HEK293 (cell line): ENCODE data around the gene BEND7.

Experiments
- CTCF ChIA-PET: fragments of 350-600 bp; formaldehyde crosslinking; extraction: SDS; loops from one replicate; lab custom pipeline; 2021; ENCODE audit warnings: antibody characterized with exemption; lab: Yijun Ruan, JAX
- POLR2A ChIA-PET: fragments of 300-600 bp; formaldehyde crosslinking; extraction: SDS; loops from one replicate; lab custom pipeline; 2020; ENCODE audit warnings: antibody characterized with exemption, inconsistent platforms; lab: Yijun Ruan, JAX
- H3K27ac ChIP-seq: fragments of 200-500 bp; sonication (Bioruptor generic); 2 replicates; pipeline ENCODE4 v1.5.1; 2014; ENCODE audit warnings: low read depth, low read length, control low read depth, inconsistent platforms; ENCODE audit errors: extremely low read depth
- H3K36me3 ChIP-seq, 2 experiments: fragments of 200-500 bp in 1 of 2; sonication (Bioruptor generic) in 1 of 2; 1 replicate in 1 of 2; 2 replicates in 1 of 2; pipeline ENCODE4 v1.5.1; 2014 to 2017; ENCODE audit warnings: inconsistent platforms in 2 of 2, low read length in 2 of 2; ENCODE audit not compliant: control insufficient read depth in 2 of 2, insufficient read depth in 1 of 2
- H3K4me1 ChIP-seq: fragments of 200-500 bp; sonication (Bioruptor generic); 2 replicates; pipeline ENCODE4 v1.5.1; 2014; ENCODE audit warnings: mild to moderate bottlenecking, low read length, inconsistent platforms; ENCODE audit not compliant: control insufficient read depth, insufficient read depth
- H3K4me3 ChIP-seq: 2 replicates; pipeline ENCODE4 v1.5.1; 2011; ENCODE audit warnings: low read depth, mild to moderate bottlenecking, control low read depth, low read length, moderate library complexity
- H3K9me3 ChIP-seq: fragments of 200-500 bp; sonication (Bioruptor generic); 2 replicates; pipeline ENCODE4 v1.5.1; 2014; ENCODE audit warnings: low read depth, low read length, inconsistent platforms; ENCODE audit not compliant: control insufficient read depth, insufficient read depth
- BCL11A ChIP-seq: fragments of 450-650 bp; formaldehyde crosslinking; IDR thresholded peaks from 2 replicates; pipeline ENCODE4 v1.5.1; 2016; ENCODE audit warnings: low read depth, missing biosample characterization, missing genetic modification characterization
- EGR2 ChIP-seq: fragments of 450-650 bp; formaldehyde crosslinking; IDR thresholded peaks from 2 replicates; pipeline ENCODE4 v1.5.1; 2016; ENCODE audit warnings: low read depth, missing biosample characterization, missing genetic modification characterization
- KLF8 ChIP-seq: fragments of 450-650 bp; formaldehyde crosslinking; IDR thresholded peaks from 2 replicates; pipeline ENCODE4 v1.5.1; 2016; ENCODE audit warnings: missing biosample characterization, missing genetic modification characterization
- PRDM1 ChIP-seq: fragments of 450-650 bp; formaldehyde crosslinking; IDR thresholded peaks from 2 replicates; pipeline ENCODE4; 2016; ENCODE audit warnings: missing biosample characterization, missing genetic modification characterization
- SP7 ChIP-seq: fragments of 450-650 bp; formaldehyde crosslinking; IDR thresholded peaks from 2 replicates; pipeline ENCODE4 v1.5.1; 2016; ENCODE audit warnings: missing biosample characterization, missing genetic modification characterization
- ZFHX2 ChIP-seq: fragments of 450-650 bp; formaldehyde crosslinking; conservative IDR thresholded peaks from 2 replicates; pipeline ENCODE4 v1.5.1; 2016; ENCODE audit warnings: missing biosample characterization, missing genetic modification characterization
- ZFP69B ChIP-seq: fragments of 450-650 bp; formaldehyde crosslinking; IDR thresholded peaks from 2 replicates; pipeline ENCODE4 v1.5.1; 2016; ENCODE audit warnings: missing biosample characterization, missing genetic modification characterization
- ZIC2 ChIP-seq: fragments of 450-650 bp; formaldehyde crosslinking; IDR thresholded peaks from 2 replicates; pipeline ENCODE4 v1.5.1; 2016; ENCODE audit warnings: missing biosample characterization, missing genetic modification characterization
- ZNF146 ChIP-seq: fragments of 450-650 bp; formaldehyde crosslinking; IDR thresholded peaks from 2 replicates; pipeline ENCODE4 v1.5.1; 2016; ENCODE audit warnings: missing biosample characterization, missing genetic modification characterization
- ZNF211 ChIP-seq: fragments of 450-650 bp; formaldehyde crosslinking; IDR thresholded peaks from 2 replicates; pipeline ENCODE4 v1.5.1; 2016; ENCODE audit warnings: low read depth, missing biosample characterization, missing genetic modification characterization
- ZNF311 ChIP-seq: fragments of 450-650 bp; formaldehyde crosslinking; IDR thresholded peaks from 2 replicates; pipeline ENCODE4 v1.5.1; 2017; ENCODE audit warnings: missing biosample characterization, missing genetic modification characterization, borderline replicate concordance
- ZNF324 ChIP-seq: fragments of 450-650 bp; formaldehyde crosslinking; IDR thresholded peaks from 2 replicates; pipeline ENCODE4 v1.5.1; 2016; ENCODE audit warnings: missing biosample characterization, missing genetic modification characterization
- ZNF335 ChIP-seq: fragments of 450-650 bp; formaldehyde crosslinking; conservative IDR thresholded peaks from 2 replicates; pipeline ENCODE4 v1.5.1; 2016; ENCODE audit warnings: missing biosample characterization, missing genetic modification characterization
- ZNF341 ChIP-seq: fragments of 450-650 bp; formaldehyde crosslinking; IDR thresholded peaks from 2 replicates; pipeline ENCODE4; 2016; ENCODE audit warnings: low read depth, missing biosample characterization, missing genetic modification characterization
- ZNF391 ChIP-seq: fragments of 450-650 bp; formaldehyde crosslinking; IDR thresholded peaks from 2 replicates; pipeline ENCODE4 v1.5.1; 2016; ENCODE audit warnings: low read depth, missing biosample characterization, missing genetic modification characterization, borderline replicate concordance
- ZNF501 ChIP-seq: fragments of 450-650 bp; formaldehyde crosslinking; IDR thresholded peaks from 2 replicates; pipeline ENCODE4 v1.5.1; 2016; ENCODE audit warnings: missing biosample characterization, missing genetic modification characterization
- ZNF510 ChIP-seq: fragments of 450-650 bp; formaldehyde crosslinking; IDR thresholded peaks from 2 replicates; pipeline ENCODE4 v1.5.1; 2018; ENCODE audit warnings: mild to moderate bottlenecking, missing genetic modification characterization, missing biosample characterization; ENCODE audit not compliant: insufficient replicate concordance
- ZNF585B ChIP-seq: fragments of 450-650 bp; formaldehyde crosslinking; IDR thresholded peaks from 2 replicates; pipeline ENCODE4 v1.5.1; 2016; ENCODE audit warnings: missing biosample characterization, missing genetic modification characterization
- ZNF596 ChIP-seq: fragments of 450-650 bp; IDR thresholded peaks from 2 replicates; pipeline ENCODE4 v1.5.0; 2018; ENCODE audit warnings: missing biosample characterization, mild to moderate bottlenecking, missing genetic modification characterization, moderate library complexity
- ZNF600 ChIP-seq: fragments of 450-650 bp; formaldehyde crosslinking; IDR thresholded peaks from 2 replicates; pipeline ENCODE4 v1.5.1; 2016; ENCODE audit warnings: missing biosample characterization, missing genetic modification characterization
- ZNF664 ChIP-seq: fragments of 450-650 bp; formaldehyde crosslinking; IDR thresholded peaks from 2 replicates; pipeline ENCODE4 v1.5.1; 2016; ENCODE audit warnings: missing biosample characterization, missing genetic modification characterization
- ZNF707 ChIP-seq: fragments of 450-650 bp; formaldehyde crosslinking; IDR thresholded peaks from 2 replicates; pipeline ENCODE4 v1.5.1; 2016; ENCODE audit warnings: missing biosample characterization, missing genetic modification characterization
- ZNF830 ChIP-seq: fragments of 450-650 bp; IDR thresholded peaks from 2 replicates; pipeline ENCODE4 v1.5.0; 2018; ENCODE audit warnings: missing biosample characterization, missing genetic modification characterization, low read depth, mild to moderate bottlenecking, moderate library complexity
- ZNF837 ChIP-seq: fragments of 450-650 bp; formaldehyde crosslinking; IDR thresholded peaks from 2 replicates; pipeline ENCODE4 v1.5.1; 2016; ENCODE audit warnings: missing biosample characterization, missing genetic modification characterization
- ZXDB ChIP-seq: fragments of 450-650 bp; formaldehyde crosslinking; IDR thresholded peaks from 2 replicates; pipeline ENCODE4 v1.5.1; 2016; ENCODE audit warnings: missing biosample characterization, missing genetic modification characterization
- TF ChIP-seq, protein P1 (sequence below): fragments of 450-650 bp; formaldehyde crosslinking; IDR thresholded peaks from 2 replicates; pipeline ENCODE4 v1.5.1; 2016; ENCODE audit warnings: missing biosample characterization, missing genetic modification characterization
- TF ChIP-seq, protein P2 (sequence below): IDR thresholded peaks from 2 replicates; pipeline ENCODE4 v1.6.1; 2011; ENCODE audit warnings: mild to moderate bottlenecking, low read depth, low read length, borderline replicate concordance
- TF ChIP-seq, protein P3 (sequence below): fragments of 450-650 bp; formaldehyde crosslinking; IDR thresholded peaks from 2 replicates; pipeline ENCODE4 v1.5.1; 2016; ENCODE audit warnings: missing biosample characterization, missing genetic modification characterization
- TF ChIP-seq, protein P4 (sequence below): fragments of 450-650 bp; formaldehyde crosslinking; IDR thresholded peaks from 2 replicates; pipeline ENCODE4 v1.5.1; 2017; ENCODE audit warnings: missing biosample characterization, missing genetic modification characterization

Gene BEND7

DNA sequence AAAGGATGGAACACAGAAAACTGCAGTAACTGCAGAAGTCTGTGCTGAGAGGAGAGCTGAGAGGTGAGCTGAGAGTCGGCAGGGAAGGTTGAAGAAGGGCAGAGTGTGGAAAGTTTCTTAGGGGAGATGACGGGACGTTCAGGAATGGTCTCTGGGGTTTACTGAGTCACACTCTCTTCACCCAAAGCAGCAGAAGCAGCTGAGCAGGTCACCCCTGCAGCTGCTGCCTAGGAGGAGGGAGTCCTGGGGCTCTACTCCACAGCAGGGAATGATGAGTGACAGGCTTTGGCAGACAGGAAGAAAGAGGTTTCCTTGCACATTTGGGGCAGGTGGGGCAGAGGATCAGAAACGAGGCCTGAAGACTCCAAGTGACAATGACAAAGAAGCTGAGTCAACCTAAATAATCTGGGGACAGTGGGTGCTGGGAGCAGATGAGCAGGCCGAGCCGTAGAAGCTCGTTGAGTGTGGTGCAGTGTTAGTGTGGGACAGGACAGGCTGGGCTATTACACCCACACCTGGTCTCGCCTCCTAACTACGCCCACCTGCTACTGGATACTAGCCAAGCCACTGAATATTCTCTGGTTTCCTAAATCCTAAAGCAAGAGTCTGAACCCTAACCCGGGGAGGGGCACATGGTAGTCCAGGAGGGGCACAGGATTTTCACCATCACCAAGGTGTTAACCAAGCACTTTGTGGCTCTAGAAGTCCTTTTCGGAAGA, 24.9 kb downstream of the BEND7 start:
- TF ChIP-seq ZFHX2 = peak; percentile 93
- TF ChIP-seq, protein P1, sequence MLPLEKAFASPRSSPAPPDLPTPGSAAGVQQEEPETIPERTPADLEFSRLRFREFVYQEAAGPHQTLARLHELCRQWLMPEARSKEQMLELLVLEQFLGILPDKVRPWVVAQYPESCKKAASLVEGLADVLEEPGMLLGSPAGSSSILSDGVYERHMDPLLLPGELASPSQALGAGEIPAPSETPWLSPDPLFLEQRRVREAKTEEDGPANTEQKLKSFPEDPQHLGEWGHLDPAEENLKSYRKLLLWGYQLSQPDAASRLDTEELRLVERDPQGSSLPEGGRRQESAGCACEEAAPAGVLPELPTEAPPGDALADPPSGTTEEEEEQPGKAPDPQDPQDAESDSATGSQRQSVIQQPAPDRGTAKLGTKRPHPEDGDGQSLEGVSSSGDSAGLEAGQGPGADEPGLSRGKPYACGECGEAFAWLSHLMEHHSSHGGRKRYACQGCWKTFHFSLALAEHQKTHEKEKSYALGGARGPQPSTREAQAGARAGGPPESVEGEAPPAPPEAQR (tag by site-specific recombination) = no peak
- no peak for TF ChIP-seq ZNF335 (tag by site-specific recombination)
- peak; percentile 66 for TF ChIP-seq ZNF600 (tag by site-specific recombination)
- no peak for TF ChIP-seq ZNF211
- TF ChIP-seq, protein P2, sequence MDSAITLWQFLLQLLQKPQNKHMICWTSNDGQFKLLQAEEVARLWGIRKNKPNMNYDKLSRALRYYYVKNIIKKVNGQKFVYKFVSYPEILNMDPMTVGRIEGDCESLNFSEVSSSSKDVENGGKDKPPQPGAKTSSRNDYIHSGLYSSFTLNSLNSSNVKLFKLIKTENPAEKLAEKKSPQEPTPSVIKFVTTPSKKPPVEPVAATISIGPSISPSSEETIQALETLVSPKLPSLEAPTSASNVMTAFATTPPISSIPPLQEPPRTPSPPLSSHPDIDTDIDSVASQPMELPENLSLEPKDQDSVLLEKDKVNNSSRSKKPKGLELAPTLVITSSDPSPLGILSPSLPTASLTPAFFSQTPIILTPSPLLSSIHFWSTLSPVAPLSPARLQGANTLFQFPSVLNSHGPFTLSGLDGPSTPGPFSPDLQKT = no peak
- no peak for TF ChIP-seq ZNF510 (tag by site-specific recombination)
- TF ChIP-seq ZNF146 (tag by site-specific recombination) = no peak
- TF ChIP-seq ZNF391 = no peak
- TF ChIP-seq ZNF596 (tag by site-specific recombination) = no peak
- TF ChIP-seq ZNF501 (tag by site-specific recombination) = no peak
- TF ChIP-seq ZNF585B (tag by site-specific recombination) = no peak
- TF ChIP-seq EGR2 (tag by site-specific recombination) = peak; percentile 87
- TF ChIP-seq KLF8 (tag by site-specific recombination) = no peak
- TF ChIP-seq ZIC2 (tag by site-specific recombination) = peak; percentile 90

DNA sequence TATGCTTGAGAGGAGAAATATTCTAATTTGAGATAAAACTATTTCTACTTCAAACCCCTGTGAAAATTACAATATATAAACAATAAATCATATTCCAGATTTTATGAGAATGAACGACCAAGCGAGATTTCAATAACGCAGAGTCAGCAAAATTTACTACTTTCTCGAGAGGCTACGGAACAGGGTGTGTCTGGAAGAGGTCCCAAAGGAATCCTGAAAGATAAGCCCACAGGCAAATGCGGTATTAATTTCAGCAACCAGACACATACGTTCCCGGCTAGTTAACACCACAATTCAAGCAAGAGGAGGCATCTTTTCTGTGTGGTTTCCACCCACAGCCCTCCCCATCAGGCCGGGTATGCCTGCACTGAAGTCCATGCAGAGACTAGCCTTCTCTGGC, 26.4 kb downstream of the BEND7 start:
- POLR2A ChIA-PET = no interaction called here
- Histone ChIP-seq H3K4me1 (peaks cover 9% of the 10 kb centered on the region), H3K9me3 (no peaks in the 10 kb centered on the region), H3K4me3 (no peak overlapping the region), H3K27ac (no peak overlapping the region), H3K36me3 (peaks cover 3 to 15% of the 10 kb centered on the region in 2 experiments)
- CTCF ChIA-PET = interaction anchor here (1.0 to 1.4 kb wide), 2 partner anchors 34 to 62 kb away, joined by 3 read pairs; no protein-coding TSS in a partner anchor
- TF ChIP-seq, protein P3, sequence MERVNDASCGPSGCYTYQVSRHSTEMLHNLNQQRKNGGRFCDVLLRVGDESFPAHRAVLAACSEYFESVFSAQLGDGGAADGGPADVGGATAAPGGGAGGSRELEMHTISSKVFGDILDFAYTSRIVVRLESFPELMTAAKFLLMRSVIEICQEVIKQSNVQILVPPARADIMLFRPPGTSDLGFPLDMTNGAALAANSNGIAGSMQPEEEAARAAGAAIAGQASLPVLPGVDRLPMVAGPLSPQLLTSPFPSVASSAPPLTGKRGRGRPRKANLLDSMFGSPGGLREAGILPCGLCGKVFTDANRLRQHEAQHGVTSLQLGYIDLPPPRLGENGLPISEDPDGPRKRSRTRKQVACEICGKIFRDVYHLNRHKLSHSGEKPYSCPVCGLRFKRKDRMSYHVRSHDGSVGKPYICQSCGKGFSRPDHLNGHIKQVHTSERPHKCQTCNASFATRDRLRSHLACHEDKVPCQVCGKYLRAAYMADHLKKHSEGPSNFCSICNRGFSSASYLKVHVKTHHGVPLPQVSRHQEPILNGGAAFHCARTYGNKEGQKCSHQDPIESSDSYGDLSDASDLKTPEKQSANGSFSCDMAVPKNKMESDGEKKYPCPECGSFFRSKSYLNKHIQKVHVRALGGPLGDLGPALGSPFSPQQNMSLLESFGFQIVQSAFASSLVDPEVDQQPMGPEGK = no peak
- TF ChIP-seq BCL11A (tag by site-specific recombination) = no peak
- 0 out of 2 replicates have a peak, but pooled peaks have one; percentile 39 for TF ChIP-seq ZXDB (tag by site-specific recombination)
- no peak for TF ChIP-seq ZNF311 (tag by site-specific recombination)
- TF ChIP-seq ZFP69B (tag by site-specific recombination) = no peak
- TF ChIP-seq, protein P4, sequence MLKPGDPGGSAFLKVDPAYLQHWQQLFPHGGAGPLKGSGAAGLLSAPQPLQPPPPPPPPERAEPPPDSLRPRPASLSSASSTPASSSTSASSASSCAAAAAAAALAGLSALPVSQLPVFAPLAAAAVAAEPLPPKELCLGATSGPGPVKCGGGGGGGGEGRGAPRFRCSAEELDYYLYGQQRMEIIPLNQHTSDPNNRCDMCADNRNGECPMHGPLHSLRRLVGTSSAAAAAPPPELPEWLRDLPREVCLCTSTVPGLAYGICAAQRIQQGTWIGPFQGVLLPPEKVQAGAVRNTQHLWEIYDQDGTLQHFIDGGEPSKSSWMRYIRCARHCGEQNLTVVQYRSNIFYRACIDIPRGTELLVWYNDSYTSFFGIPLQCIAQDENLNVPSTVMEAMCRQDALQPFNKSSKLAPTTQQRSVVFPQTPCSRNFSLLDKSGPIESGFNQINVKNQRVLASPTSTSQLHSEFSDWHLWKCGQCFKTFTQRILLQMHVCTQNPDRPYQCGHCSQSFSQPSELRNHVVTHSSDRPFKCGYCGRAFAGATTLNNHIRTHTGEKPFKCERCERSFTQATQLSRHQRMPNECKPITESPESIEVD (tag by site-specific recombination) = 0 out of 2 replicates have a peak, but pooled peaks have one; percentile 38
- TF ChIP-seq, protein P2 = no peak
- TF ChIP-seq ZNF707 (tag by site-specific recombination) = no peak
- no peak for TF ChIP-seq ZNF341 (tag by site-specific recombination)
- no peak for TF ChIP-seq ZNF664 (tag by site-specific recombination)
- TF ChIP-seq ZNF324 (tag by site-specific recombination) = no peak
- TF ChIP-seq ZNF830 (tag by site-specific recombination) = no peak
- no peak for TF ChIP-seq ZNF837
- TF ChIP-seq PRDM1 (tag by site-specific recombination) = no peak
- TF ChIP-seq SP7 (tag by site-specific recombination) = peak; percentile 26; the same call in 1 of the 2 replicates
- no peak for TF ChIP-seq ZIC2 (tag by site-specific recombination)

More for the DNA sequence above, 24.9 kb downstream of the BEND7 start:
- Histone ChIP-seq H3K36me3 (peaks cover 3 to 15% of the 10 kb centered on the region in 2 experiments), H3K4me1 (peaks cover 12% of the 10 kb centered on the region), H3K27ac (no peak overlapping the region), H3K4me3 (no peak overlapping the region), H3K9me3 (no peaks in the 10 kb centered on the region)
- POLR2A ChIA-PET = no interaction called here
- CTCF ChIA-PET = no interaction called here
